PFSK-1 (cell line): ENCODE results near the gene KDM4C.

Experiments used
- FOXP2 ChIP-seq: optimal IDR thresholded peaks from 2 replicates; pipeline ENCODE3; 2011; ENCODE audit warnings: borderline replicate concordance, control low read depth, inconsistent platforms; ENCODE audit not compliant: insufficient read depth; ENCODE audit errors: extremely low read length, extremely low read depth
- POLR2AphosphoS5 ChIP-seq: IDR thresholded peaks from 2 replicates; pipeline ENCODE4 v1.6.1; 2012; ENCODE audit warnings: low read depth, mild to moderate bottlenecking, control low read depth, low read length, moderate library complexity
- SIN3A ChIP-seq: IDR thresholded peaks from 2 replicates; pipeline ENCODE4 v1.6.1; 2012; ENCODE audit warnings: mild to moderate bottlenecking, low read length, moderate library complexity, borderline replicate concordance; ENCODE audit not compliant: insufficient read depth
- TAF1 ChIP-seq: IDR thresholded peaks from 2 replicates; pipeline ENCODE4 v1.6.1; 2012; ENCODE audit warnings: low read length, control low read depth, borderline replicate concordance; ENCODE audit not compliant: insufficient read depth
- TF ChIP-seq, protein P1 (sequence below), 2 experiments: IDR thresholded peaks; 2 replicates each; pipeline versions ENCODE4 v1.6.1 to v1.8.0; 2011 to 2012; ENCODE audit warnings: low read depth in 2 of 2, low read length in 2 of 2, control low read depth in 1 of 2, inconsistent platforms in 1 of 2, mild to moderate bottlenecking in 1 of 2, moderate library complexity in 1 of 2; ENCODE audit not compliant: insufficient read depth in 1 of 2

The KDM4C gene

GRCh38 chr9:7172154-7173115 lies 414.7 kb downstream of the KDM4C start:
- TF ChIP-seq POLR2AphosphoS5, result no peak
- TF ChIP-seq, protein P1, sequence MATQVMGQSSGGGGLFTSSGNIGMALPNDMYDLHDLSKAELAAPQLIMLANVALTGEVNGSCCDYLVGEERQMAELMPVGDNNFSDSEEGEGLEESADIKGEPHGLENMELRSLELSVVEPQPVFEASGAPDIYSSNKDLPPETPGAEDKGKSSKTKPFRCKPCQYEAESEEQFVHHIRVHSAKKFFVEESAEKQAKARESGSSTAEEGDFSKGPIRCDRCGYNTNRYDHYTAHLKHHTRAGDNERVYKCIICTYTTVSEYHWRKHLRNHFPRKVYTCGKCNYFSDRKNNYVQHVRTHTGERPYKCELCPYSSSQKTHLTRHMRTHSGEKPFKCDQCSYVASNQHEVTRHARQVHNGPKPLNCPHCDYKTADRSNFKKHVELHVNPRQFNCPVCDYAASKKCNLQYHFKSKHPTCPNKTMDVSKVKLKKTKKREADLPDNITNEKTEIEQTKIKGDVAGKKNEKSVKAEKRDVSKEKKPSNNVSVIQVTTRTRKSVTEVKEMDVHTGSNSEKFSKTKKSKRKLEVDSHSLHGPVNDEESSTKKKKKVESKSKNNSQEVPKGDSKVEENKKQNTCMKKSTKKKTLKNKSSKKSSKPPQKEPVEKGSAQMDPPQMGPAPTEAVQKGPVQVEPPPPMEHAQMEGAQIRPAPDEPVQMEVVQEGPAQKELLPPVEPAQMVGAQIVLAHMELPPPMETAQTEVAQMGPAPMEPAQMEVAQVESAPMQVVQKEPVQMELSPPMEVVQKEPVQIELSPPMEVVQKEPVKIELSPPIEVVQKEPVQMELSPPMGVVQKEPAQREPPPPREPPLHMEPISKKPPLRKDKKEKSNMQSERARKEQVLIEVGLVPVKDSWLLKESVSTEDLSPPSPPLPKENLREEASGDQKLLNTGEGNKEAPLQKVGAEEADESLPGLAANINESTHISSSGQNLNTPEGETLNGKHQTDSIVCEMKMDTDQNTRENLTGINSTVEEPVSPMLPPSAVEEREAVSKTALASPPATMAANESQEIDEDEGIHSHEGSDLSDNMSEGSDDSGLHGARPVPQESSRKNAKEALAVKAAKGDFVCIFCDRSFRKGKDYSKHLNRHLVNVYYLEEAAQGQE (IDR thresholded peaks at IDR 0.05; ENCODE audit: insufficient read depth in 1 of 2, low read depth in 2 of 2, low read length in 2 of 2), result no peak
- no peak for TF ChIP-seq FOXP2
- no peak for TF ChIP-seq TAF1
- no peak for TF ChIP-seq SIN3A

- no peak for TF ChIP-seq FOXP2
- no peak for TF ChIP-seq SIN3A
- TF ChIP-seq POLR2AphosphoS5, result no peak
- TF ChIP-seq, protein P1 (IDR thresholded peaks at IDR 0.05; ENCODE audit: insufficient read depth in 1 of 2, low read depth in 2 of 2, low read length in 2 of 2), result no peak
Measured at GRCh38 chr9:7173139-7173538, 415.4 kb downstream of the KDM4C start.

DNA sequence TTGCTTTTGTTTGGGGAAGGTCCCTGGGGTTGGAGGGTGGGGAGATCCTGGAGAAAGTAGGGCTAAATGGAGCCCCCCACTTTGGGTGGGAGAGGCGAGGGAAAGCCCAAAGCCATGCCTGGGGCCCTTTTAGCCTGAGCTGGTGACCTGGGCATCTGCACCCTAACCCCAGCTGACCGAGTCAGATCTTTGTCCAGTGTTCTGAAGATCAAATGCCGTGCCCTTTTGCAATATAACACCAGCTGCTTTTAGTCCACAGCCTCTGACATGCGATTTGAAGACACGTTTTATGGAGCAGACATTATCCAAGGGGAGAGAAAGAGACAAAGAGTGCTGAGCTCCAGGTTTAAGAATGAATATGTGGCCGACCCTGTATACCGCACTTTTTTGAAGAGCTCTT lies 416.5 kb downstream of the KDM4C start:
- TF ChIP-seq POLR2AphosphoS5 (no peak), FOXP2 (no peak), TAF1 (no peak), SIN3A (no peak)
- TF ChIP-seq, protein P1 (IDR thresholded peaks at IDR 0.05; ENCODE audit: insufficient read depth in 1 of 2, low read depth in 2 of 2, low read length in 2 of 2), result no peak

DNA sequence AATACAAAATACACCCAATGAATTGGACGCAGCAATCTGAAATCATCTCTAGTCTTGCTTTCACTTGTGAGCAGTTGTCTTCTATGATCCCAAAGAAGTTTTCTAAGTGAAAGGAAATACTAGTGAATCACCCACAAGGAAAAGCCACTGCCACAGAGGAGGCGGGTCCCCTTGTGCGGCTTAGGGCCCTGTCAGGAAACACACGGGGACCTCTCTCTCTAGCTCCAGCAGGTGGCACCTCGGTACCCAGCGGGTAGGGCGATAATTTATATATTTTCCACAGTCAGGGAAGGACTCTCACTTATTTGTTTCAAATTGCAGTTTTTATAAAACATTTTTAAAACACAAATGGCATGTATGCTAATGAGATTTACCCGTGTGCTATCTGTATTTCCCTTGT lies 417.1 kb downstream of the KDM4C start:
- TF ChIP-seq, protein P1 (IDR thresholded peaks at IDR 0.05; ENCODE audit: insufficient read depth in 1 of 2, low read depth in 2 of 2, low read length in 2 of 2), result no peak
- no peak for TF ChIP-seq FOXP2
- TF ChIP-seq POLR2AphosphoS5, result no peak
- TF ChIP-seq SIN3A, result no peak
- no peak for TF ChIP-seq TAF1
